Mesothelial cell of epicardium (in vitro differentiated cells): ENCODE results near the gene TRRAP. TPM values are rescaled to one million over a fixed set of nuclear protein-coding genes. Genes with fewer than 3 reads are reported as not detected.

Experiments
- DNase-seq, 2 experiments: peaks; one replicate each; pipeline ENCODE4 v3.0.0; 2021; ENCODE audit warnings: low spot score in 2 of 2; ENCODE audit not compliant: unreplicated experiment in 2 of 2
- H3K27ac Mint-ChIP-seq: 2 replicates; pipeline ENCODE4 v1.8.0; 2021; ENCODE audit warnings: mixed read lengths
- H3K27me3 Mint-ChIP-seq: 2 replicates; pipeline ENCODE4 v1.8.0; 2021; ENCODE audit warnings: low read depth, mixed read lengths
- H3K36me3 Mint-ChIP-seq: 2 replicates; pipeline ENCODE4 v1.8.0; 2021; ENCODE audit warnings: mixed read lengths
- H3K4me1 Mint-ChIP-seq: 2 replicates; pipeline ENCODE4 v1.8.0; 2021; ENCODE audit warnings: mixed read lengths
- H3K4me3 Mint-ChIP-seq: 2 replicates; pipeline ENCODE4 v1.8.0; 2021; ENCODE audit warnings: mild to moderate bottlenecking, moderate library complexity, mixed read lengths
- H3K9me3 Mint-ChIP-seq: 2 replicates; pipeline ENCODE4 v1.8.0; 2021; ENCODE audit warnings: mixed read lengths
- CTCF ChIP-seq: fragments of 200-600 bp; sonication (generic); IDR thresholded peaks from one replicate; pipeline ENCODE4 v1.5.0; 2021; ENCODE audit warnings: antibody characterized with exemption; ENCODE audit not compliant: unreplicated experiment
- total RNA-seq: library from RNA; stranded (reverse); gene quantifications from 3 replicates; pipeline ENCODE4 v1.2.1, GENCODE V29; 2021

Gene TRRAP
- total RNA-seq, result 71.0 to 82.9 TPM (median 71.6 TPM) in 3 replicates

GRCh38 chr7:98878365-98879197, at the start of gene TRRAP:
TSS of gene TRRAP (plus strand) at chr7:98878532. CDS start at chr7:98881151, 2,619 bp downstream.
- TF ChIP-seq CTCF, result peak; percentile 91
- H3K4me1 Mint-ChIP-seq, result peaks cover 15% of the 10 kb centered on the region
- peaks cover 12% of the 10 kb centered on the region for H3K36me3 Mint-ChIP-seq
- peak; percentile 71 to 87 for DNase-seq
- peak within 1 kb of the TSS; percentile 90 for H3K4me3 Mint-ChIP-seq
- H3K27me3 Mint-ChIP-seq, result no peaks in the 10 kb centered on the region
- H3K27ac Mint-ChIP-seq, result peak within 1 kb of the TSS; percentile 88
- no peaks in the 10 kb centered on the region for H3K9me3 Mint-ChIP-seq

- DNase-seq, result no peak
Observed at GRCh38 chr7:98830972-98831548, 47.3 kb upstream of the TRRAP start.

GRCh38 chr7:98831641-98832221, 46.6 kb upstream of the TRRAP start:
- Mint-ChIP-seq H3K4me3 (no peak overlapping the region), H3K27me3 (peaks cover 3% of the 10 kb centered on the region), H3K9me3 (no peaks in the 10 kb centered on the region), H3K27ac (no peak overlapping the region), H3K36me3 (no peaks in the 10 kb centered on the region), H3K4me1 (no peaks in the 10 kb centered on the region)
- TF ChIP-seq CTCF, result peak; percentile 77
- DNase-seq, result no peak

More at GRCh38 chr7:98830972-98831548, 47.3 kb upstream of the TRRAP start:
- no peak for TF ChIP-seq CTCF
- peaks cover 3% of the 10 kb centered on the region for H3K27me3 Mint-ChIP-seq
- no peak overlapping the region for H3K4me3 Mint-ChIP-seq
- no peak overlapping the region for H3K27ac Mint-ChIP-seq
- H3K9me3 Mint-ChIP-seq, result no peaks in the 10 kb centered on the region
- no peaks in the 10 kb centered on the region for H3K4me1 Mint-ChIP-seq
- H3K36me3 Mint-ChIP-seq, result no peaks in the 10 kb centered on the region

GRCh38 chr7:98833022-98833421, 45.3 kb upstream of the TRRAP start:
- TF ChIP-seq CTCF, result no peak
- DNase-seq, result no peak
- Mint-ChIP-seq H3K27ac (no peak overlapping the region), H3K4me3 (no peak overlapping the region), H3K36me3 (no peaks in the 10 kb centered on the region), H3K9me3 (no peaks in the 10 kb centered on the region), H3K4me1 (peaks cover 5% of the 10 kb centered on the region), H3K27me3 (peaks cover 3% of the 10 kb centered on the region)

- H3K27ac Mint-ChIP-seq, result no peak overlapping the region
- TF ChIP-seq CTCF, result no peak
- no peaks in the 10 kb centered on the region for H3K36me3 Mint-ChIP-seq
- no peak for DNase-seq
- H3K4me1 Mint-ChIP-seq, result peaks cover 5% of the 10 kb centered on the region
- H3K4me3 Mint-ChIP-seq, result no peak overlapping the region
- peaks cover 5% of the 10 kb centered on the region for H3K27me3 Mint-ChIP-seq
- no peaks in the 10 kb centered on the region for H3K9me3 Mint-ChIP-seq
Observed at GRCh38 chr7:98834949-98835348, 43.4 kb upstream of the TRRAP start.
